K562 (cell line): ENCODE results near the gene CHCHD6. TPM values are rescaled to one million over a fixed set of nuclear protein-coding genes. Genes with fewer than 3 reads are reported as not detected.

Experiments used
- ATAC-seq: fragments of 200-7000 bp; cut with Tn5 transposase; 3 replicates; pipeline ENCODE4 v1.9.1; 2020; ENCODE audit warnings: moderate library complexity
- BruUV-seq: library from RNA; stranded (reverse); fragments of 400-500 nt; replicated peaks from 2 replicates; lab custom pipeline; 2021; lab: Mats Ljungman, UMichigan
- CTCF ChIA-PET: fragments of 300-600 bp; formaldehyde crosslinking; extraction: SDS; loops from one replicate; lab custom pipeline; 2021; ENCODE audit warnings: low intra/inter-chr PET ratio; lab: Yijun Ruan, JAX
- POLR2A ChIA-PET: fragments of 300-600, 350-650 bp; sonication (Branson Sonifier 250); formaldehyde crosslinking; extraction: SDS; loops from one replicate; lab custom pipeline; 2021; ENCODE audit warnings: antibody characterized with exemption, inconsistent platforms; lab: Yijun Ruan, JAX
- DNase-seq, 4 experiments: peaks; one replicate each; pipeline versions ENCODE4 v3.0.0 to v3.0.0-alpha.2; 2011 to 2018; ENCODE audit warnings: low spot score in 3 of 4, mixed read lengths in 3 of 4; ENCODE audit errors: extremely low read depth in 1 of 4
- FAIRE-seq: peaks from 2 replicates; lab custom pipeline; 2011; peaks lifted over from hg19 to GRCh38; lab: Jason Lieb, UNC
- H2AFZ ChIP-seq: 2 replicates; pipeline ENCODE4 v1.6.0; 2011; ENCODE audit warnings: low read depth, low read length, control low read depth, inconsistent platforms
- H3K27ac ChIP-seq: fragments of 200-600 bp; 3 replicates; pipeline ENCODE4 v1.8.0; 2011; ENCODE audit warnings: low read depth, mild to moderate bottlenecking, control low read depth, inconsistent platforms, low read length, moderate library complexity, mixed read lengths; ENCODE audit errors: extremely low read depth
- H3K27me3 ChIP-seq, 2 experiments: fragments of 300-600 bp in 1 of 2; 2 replicates in 1 of 2; 3 replicates in 1 of 2; pipeline versions ENCODE4 v1.6.0 to v1.8.0; 2011; ENCODE audit warnings: inconsistent platforms in 2 of 2, low read length in 2 of 2, mild to moderate bottlenecking in 1 of 2, mixed read lengths in 1 of 2, moderate library complexity in 1 of 2; ENCODE audit not compliant: control insufficient read depth in 2 of 2, insufficient read depth in 2 of 2
- H3K36me3 ChIP-seq: fragments of 300-600 bp; 3 replicates; pipeline ENCODE4 v1.8.0; 2011; ENCODE audit warnings: mild to moderate bottlenecking, low read length, inconsistent platforms; ENCODE audit not compliant: control insufficient read depth, insufficient read depth
- H3K4me1 ChIP-seq, 2 experiments: fragments of 200-600 bp in 1 of 2; replicated peaks in 1 of 2; 2 replicates in 1 of 2; 3 replicates in 1 of 2; pipeline versions ENCODE4 v1.5.1 to v1.8.0; 2011; ENCODE audit warnings: inconsistent platforms in 2 of 2, low read length in 2 of 2, mild to moderate bottlenecking in 1 of 2, mixed read lengths in 1 of 2, moderate library complexity in 1 of 2; ENCODE audit not compliant: control insufficient read depth in 2 of 2, insufficient read depth in 2 of 2
- H3K4me2 ChIP-seq: 2 replicates; pipeline ENCODE4 v1.6.1; 2011; ENCODE audit warnings: low read length, control low read depth, inconsistent platforms, mixed read lengths; ENCODE audit not compliant: insufficient read depth
- H3K4me3 ChIP-seq: fragments of 200-600 bp; sonication (generic), shearing (Covaris generic); 2 replicates; pipeline ENCODE4 v1.5.1; 2016; ENCODE audit warnings: control low read depth, inconsistent platforms
- H3K79me2 ChIP-seq: fragments of 200-600 bp; 3 replicates; pipeline ENCODE4 v1.8.0; 2011; ENCODE audit warnings: low read length, inconsistent platforms; ENCODE audit not compliant: control insufficient read depth, insufficient read depth
- H3K9ac ChIP-seq, 2 experiments: 2 replicates each; pipeline versions ENCODE4 v1.6.0 to v1.6.1; 2011; ENCODE audit warnings: low read depth in 2 of 2, low read length in 2 of 2, control low read depth in 1 of 2, inconsistent platforms in 1 of 2, mild to moderate bottlenecking in 1 of 2, mixed read lengths in 1 of 2; ENCODE audit not compliant: insufficient read depth in 1 of 2
- H3K9me1 ChIP-seq: one replicate; pipeline ENCODE4 v1.6.0; 2011; ENCODE audit warnings: inconsistent platforms, mild to moderate bottlenecking, low read length, moderate library complexity; ENCODE audit not compliant: control insufficient read depth, insufficient read depth
- H3K9me3 ChIP-seq: replicated peaks from 2 replicates; pipeline ENCODE4 v1.5.1; 2011; ENCODE audit warnings: low read depth, low read length, inconsistent platforms; ENCODE audit not compliant: control insufficient read depth, insufficient read depth
- H4K20me1 ChIP-seq: replicated peaks from 2 replicates; pipeline ENCODE4 v1.6.1; 2011; ENCODE audit warnings: low read length, inconsistent platforms, mixed read lengths; ENCODE audit not compliant: control insufficient read depth, insufficient read depth
- ARID2 ChIP-seq: fragments of 450-650 bp; IDR thresholded peaks from 2 replicates; pipeline ENCODE4 v1.6.1; 2017; ENCODE audit warnings: antibody characterized with exemption, mild to moderate bottlenecking
- MCM5 ChIP-seq: fragments of 450-650 bp; IDR thresholded peaks from 2 replicates; pipeline ENCODE4 v1.6.1; 2016; ENCODE audit warnings: low read depth
- TGIF2 ChIP-seq: sonication (generic); formaldehyde crosslinking; IDR thresholded peaks from 2 replicates; pipeline ENCODE4 v1.8.1; 2022; ENCODE audit warnings: mild to moderate bottlenecking, missing genetic modification reagents, moderate library complexity
- ZNF316 ChIP-seq: fragments of 450-650 bp; IDR thresholded peaks from 2 replicates; pipeline ENCODE4 v1.6.1; 2016
- WGBS: fragments of 100-300 bp; shearing (Covaris generic); methylation state at CpG from one replicate; pipeline ENCODE4 v1.1.6; 2016; ENCODE audit warnings: low coverage, mixed read lengths; ENCODE audit not compliant: insufficient coverage; ENCODE audit errors: missing lambda C conversion rate; 5-methylcytosine and 5-hydroxymethylcytosine counted together
- in situ Hi-C: fragments of 300-500 bp; cut with MboI; formaldehyde crosslinking; loops from 4 replicates; pipeline ENCODE4 v1.15.0; 2018; ENCODE audit warnings: inconsistent platforms, mixed read lengths
- intact Hi-C: fragments of 100-400 bp; cut with micrococcal nuclease; formaldehyde crosslinking; loops from 2 replicates; pipeline ENCODE4 v1.14.2; 2022
- polyA plus RNA-seq, 8 experiments: library from polyadenylated mRNA; depleted of rRNA in 4 of 8; stranded (reverse) in 5 of 8; unstranded in 3 of 8; fragments of >200 nt; fragmentation: Nextera tagmentation in 2 of 8; fragmentation: Illumina TruSeq in 1 of 8; extraction: Ambion mirVana in 2 of 8; extraction: Trizol in 1 of 8; gene quantifications; 2 replicates each; pipeline versions ENCODE4 v1.2.1 to v1.2.3, GENCODE V29; 2011 to 2014; ENCODE audit warnings: inconsistent platforms in 1 of 8, missing spikeins in 1 of 8
- total RNA-seq, 7 experiments: library from RNA; depleted of rRNA in 6 of 7; stranded (reverse); fragments of >200 nt in 6 of 7; fragmentation: Illumina TruSeq in 2 of 7; extraction: Trizol in 2 of 7; gene quantifications; 2 replicates each; pipeline versions ENCODE4 v1.2.1 to v1.2.3, GENCODE V29; 2011 to 2021; ENCODE audit warnings: low replicate concordance in 1 of 7
- TF ChIP-seq, protein P1 (sequence below): fragments of 450-650 bp; formaldehyde crosslinking; IDR thresholded peaks from 2 replicates; pipeline ENCODE4 v1.4.0; 2020; ENCODE audit warnings: mild to moderate bottlenecking
- TF ChIP-seq, protein P2 (sequence below): sonication (generic); formaldehyde crosslinking; IDR thresholded peaks from 2 replicates; pipeline ENCODE4 v1.8.0; 2022; ENCODE audit warnings: missing genetic modification reagents, mild to moderate bottlenecking, borderline replicate concordance
- TF ChIP-seq, protein P3 (sequence below): fragments of 450-650 bp; conservative IDR thresholded peaks from 2 replicates; pipeline ENCODE4 v1.6.1; 2016; ENCODE audit warnings: missing genetic modification characterization, low read depth, mild to moderate bottlenecking, missing compliant biosample characterization, moderate library complexity

CHCHD6 gene
- total and polyA plus RNA-seq, 9 of the 15 experiments (the other 6 are each of a cell fraction or from before 2014, with no cell fraction given): 4.6 to 18.6 (median 10.9) TPM

DNA sequence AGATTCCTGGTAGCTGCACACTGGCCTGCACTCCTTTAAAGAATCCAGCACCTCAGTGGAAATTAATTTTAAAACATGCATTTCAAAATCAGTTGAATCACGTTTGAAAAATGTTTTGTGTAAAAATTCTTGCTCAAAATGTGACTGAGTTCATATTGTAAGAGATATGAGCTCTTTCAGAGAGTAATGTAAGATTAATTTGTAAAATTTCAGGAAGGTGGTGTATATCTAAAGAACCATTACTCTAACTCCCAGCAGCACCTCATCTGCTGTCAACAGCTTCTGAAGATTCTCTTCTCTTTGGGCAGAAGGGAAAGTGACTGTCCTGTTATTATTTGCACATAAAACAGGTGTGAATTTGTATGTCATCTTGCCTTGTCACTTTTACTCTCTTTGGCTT is 181.4 kb downstream of the CHCHD6 start:
- no peak for FAIRE-seq
- intact Hi-C loops: no loop called here
- TF ChIP-seq ZNF316 (no peak), MCM5 (no peak), TGIF2 (CRISPR knock-in tag) (no peak), ARID2 (no peak)
- TF ChIP-seq, protein P1, sequence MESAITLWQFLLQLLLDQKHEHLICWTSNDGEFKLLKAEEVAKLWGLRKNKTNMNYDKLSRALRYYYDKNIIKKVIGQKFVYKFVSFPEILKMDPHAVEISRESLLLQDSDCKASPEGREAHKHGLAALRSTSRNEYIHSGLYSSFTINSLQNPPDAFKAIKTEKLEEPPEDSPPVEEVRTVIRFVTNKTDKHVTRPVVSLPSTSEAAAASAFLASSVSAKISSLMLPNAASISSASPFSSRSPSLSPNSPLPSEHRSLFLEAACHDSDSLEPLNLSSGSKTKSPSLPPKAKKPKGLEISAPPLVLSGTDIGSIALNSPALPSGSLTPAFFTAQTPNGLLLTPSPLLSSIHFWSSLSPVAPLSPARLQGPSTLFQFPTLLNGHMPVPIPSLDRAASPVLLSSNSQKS (CRISPR knock-in tag): no peak
- TF ChIP-seq, protein P2, sequence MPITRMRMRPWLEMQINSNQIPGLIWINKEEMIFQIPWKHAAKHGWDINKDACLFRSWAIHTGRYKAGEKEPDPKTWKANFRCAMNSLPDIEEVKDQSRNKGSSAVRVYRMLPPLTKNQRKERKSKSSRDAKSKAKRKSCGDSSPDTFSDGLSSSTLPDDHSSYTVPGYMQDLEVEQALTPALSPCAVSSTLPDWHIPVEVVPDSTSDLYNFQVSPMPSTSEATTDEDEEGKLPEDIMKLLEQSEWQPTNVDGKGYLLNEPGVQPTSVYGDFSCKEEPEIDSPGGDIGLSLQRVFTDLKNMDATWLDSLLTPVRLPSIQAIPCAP (CRISPR knock-in tag): no peak
- TF ChIP-seq, protein P3, sequence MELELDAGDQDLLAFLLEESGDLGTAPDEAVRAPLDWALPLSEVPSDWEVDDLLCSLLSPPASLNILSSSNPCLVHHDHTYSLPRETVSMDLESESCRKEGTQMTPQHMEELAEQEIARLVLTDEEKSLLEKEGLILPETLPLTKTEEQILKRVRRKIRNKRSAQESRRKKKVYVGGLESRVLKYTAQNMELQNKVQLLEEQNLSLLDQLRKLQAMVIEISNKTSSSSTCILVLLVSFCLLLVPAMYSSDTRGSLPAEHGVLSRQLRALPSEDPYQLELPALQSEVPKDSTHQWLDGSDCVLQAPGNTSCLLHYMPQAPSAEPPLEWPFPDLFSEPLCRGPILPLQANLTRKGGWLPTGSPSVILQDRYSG (tag): no peak
- ChIA-PET POLR2A (interaction anchor here (0.6 to 1.5 kb wide), 2 partner anchors 10 to 26 kb away, joined by 3 to 5 read pairs; no protein-coding TSS in a partner anchor), CTCF (no interaction called here)
- Histone ChIP-seq H3K4me1 (peaks cover 23 to 26% of the 10 kb centered on the region in 2 experiments; a peak in 4 of 5 replicates), H3K4me3 (no peak overlapping the region), H3K79me2 (no peaks in the 10 kb centered on the region), H4K20me1 (no peaks in the 10 kb centered on the region), H3K9me3 (no peaks in the 10 kb centered on the region), H3K27me3 (no peaks in the 10 kb centered on the region), H3K9ac (no peak overlapping the region), H3K9me1 (peaks cover 2% of the 10 kb centered on the region), H3K4me2 (no peak overlapping the region), H3K27ac (no peak overlapping the region), H3K36me3 (no peaks in the 10 kb centered on the region), H2AFZ (no peak overlapping the region)
- no TSS peak for BruUV-seq
- in situ Hi-C loops: no loop called here
- 0% methylated on average over 1 of the region's 1 CpG for WGBS
- no peak for ATAC-seq
- DNase-seq: no peak
